ENCODE data around the gene CUL9.
A peak's percentile ranks its signal among the peaks of the same experiment; 100 is the strongest.

Gene CUL9

GRCh38 chr6:43173591-43174262 lies 8.3 kb upstream of the CUL9 start:
- no peak for DNase-seq (ENCODE audit: low read depth)

GRCh38 chr6:43174263-43175112 lies 7.5 kb upstream of the CUL9 start:
- peak; percentile 88 for DNase-seq (ENCODE audit: low read depth)

GRCh38 chr6:43175676-43176422 lies 6.1 kb upstream of the CUL9 start:
- no peak for DNase-seq (ENCODE audit: low read depth)

- DNase-seq (ENCODE audit: low read depth), result no peak
Observed at GRCh38 chr6:43176423-43176786, 5.6 kb upstream of the CUL9 start.

GRCh38 chr6:43178150-43178549 lies 3.8 kb upstream of the CUL9 start:
- no peak for DNase-seq (ENCODE audit: low read depth)

GRCh38 chr6:43178951-43179830 lies 2.8 kb upstream of the CUL9 start:
- DNase-seq (ENCODE audit: low read depth), result no peak

- DNase-seq (ENCODE audit: low read depth), result no peak
Observed at GRCh38 chr6:43180058-43180457, 1.9 kb upstream of the CUL9 start.

GRCh38 chr6:43180985-43181384 lies 1.0 kb upstream of the CUL9 start:
- no peak for DNase-seq (ENCODE audit: low read depth)

GRCh38 chr6:43181621-43181941 lies 415 bp upstream of the CUL9 start:
- no peak for DNase-seq (ENCODE audit: low read depth)

- DNase-seq (ENCODE audit: low read depth), result no peak
Observed at GRCh38 chr6:43183441-43183840, 1.4 kb downstream of the CUL9 start.

GRCh38 chr6:43184268-43184985 lies 2.4 kb downstream of the CUL9 start:
- DNase-seq (ENCODE audit: low read depth), result no peak

- no peak for DNase-seq (ENCODE audit: low read depth)
Observed at GRCh38 chr6:43185391-43185985, 3.5 kb downstream of the CUL9 start.

GRCh38 chr6:43186019-43186418 lies 4.0 kb downstream of the CUL9 start:
- DNase-seq (ENCODE audit: low read depth), result no peak

- no peak for DNase-seq (ENCODE audit: low read depth)
Observed at GRCh38 chr6:43186706-43187105, 4.7 kb downstream of the CUL9 start.

- DNase-seq (ENCODE audit: low read depth), result no peak
Observed at GRCh38 chr6:43187821-43188220, 5.8 kb downstream of the CUL9 start.

- DNase-seq (ENCODE audit: low read depth), result no peak
Observed at GRCh38 chr6:43188426-43188825, 6.4 kb downstream of the CUL9 start.

- DNase-seq (ENCODE audit: low read depth), result no peak
Observed at GRCh38 chr6:43189776-43190304, 7.8 kb downstream of the CUL9 start.

GRCh38 chr6:43192911-43193310 lies 10.9 kb downstream of the CUL9 start:
- DNase-seq (ENCODE audit: low read depth), result no peak

- DNase-seq (ENCODE audit: low read depth), result no peak
Observed at GRCh38 chr6:43193929-43194328, 11.9 kb downstream of the CUL9 start.

GRCh38 chr6:43196337-43196736 lies 14.3 kb downstream of the CUL9 start:
- DNase-seq (ENCODE audit: low read depth), result no peak

GRCh38 chr6:43199912-43200311 lies 17.9 kb downstream of the CUL9 start:
- no peak for DNase-seq (ENCODE audit: low read depth)

Data from stimulated activated CD8-positive, alpha-beta memory T cell treated with anti-CD3 and anti-CD28 coated beads, Interleukin-12 subunit alpha, Interleukin-12 subunit beta, amount 100 ng/mL, for 4 hours (primary cell).